IMR-90 (cell line): ENCODE measurements around the gene GPC5. TPM values are rescaled to one million over a fixed set of nuclear protein-coding genes. Genes with fewer than 3 reads are reported as not detected.
"Not testable (repeated sequence)": the region's sequence is repeated elsewhere in the genome, so short reads cannot be mapped to it uniquely, and the experiment has no call there.

Source experiments
- ATAC-seq: fragments of 200-7000 bp; cut with Tn5 transposase; 2 replicates; pipeline ENCODE4 v1.9.1; 2020; ENCODE audit warnings: low read depth, mild to moderate bottlenecking, moderate library complexity
- BruUV-seq: library from RNA; stranded (reverse); fragments of 400-500 nt; replicated peaks from 2 replicates; lab custom pipeline; 2021; lab: Mats Ljungman, UMichigan
- CTCF ChIA-PET: fragments of 300-600 bp; formaldehyde crosslinking; extraction: SDS; loops from one replicate; lab custom pipeline; 2021; ENCODE audit warnings: antibody characterized with exemption; lab: Yijun Ruan, JAX
- POLR2A ChIA-PET: fragments of 300-600 bp; sonication (Branson Sonifier 250); formaldehyde crosslinking; loops from one replicate; lab custom pipeline; 2022; ENCODE audit warnings: antibody characterized with exemption; ENCODE audit not compliant: unreplicated experiment; lab: Charles Lee
- DNase-seq: peaks from one replicate; pipeline ENCODE4 v3.0.0; 2013
- H2AFZ ChIP-seq: replicated peaks from 2 replicates; pipeline ENCODE3; 2013; ENCODE audit warnings: low read length, mild to moderate bottlenecking; ENCODE audit not compliant: poor library complexity
- H2AK5ac ChIP-seq: 2 replicates; pipeline ENCODE4 v1.6.1; 2013; ENCODE audit warnings: low read depth, low read length, inconsistent platforms
- H2AK9ac ChIP-seq: replicated peaks from 2 replicates; pipeline ENCODE3; 2013; ENCODE audit warnings: mild to moderate bottlenecking, low read depth, low read length, moderate library complexity; ENCODE audit not compliant: poor library complexity
- H2BK120ac ChIP-seq: 2 replicates; pipeline ENCODE4 v1.6.1; 2013; ENCODE audit warnings: low read depth, low read length, inconsistent platforms
- H2BK15ac ChIP-seq: 3 replicates; pipeline ENCODE4 v1.6.1; 2013; ENCODE audit warnings: low read depth, low read length, inconsistent platforms
- H2BK20ac ChIP-seq: 2 replicates; pipeline ENCODE4 v1.6.1; 2013; ENCODE audit warnings: low read depth, mild to moderate bottlenecking, inconsistent platforms, low read length, moderate library complexity
- H2BK5ac ChIP-seq: 2 replicates; pipeline ENCODE4 v1.6.1; 2013; ENCODE audit warnings: mild to moderate bottlenecking, low read depth, low read length, inconsistent platforms; ENCODE audit not compliant: poor library complexity, severe bottlenecking
- H3K14ac ChIP-seq: replicated peaks from 2 replicates; pipeline ENCODE4 v1.6.1; 2013; ENCODE audit warnings: low read depth, low read length, inconsistent platforms
- H3K18ac ChIP-seq: 2 replicates; pipeline ENCODE4 v1.6.1; 2013; ENCODE audit warnings: low read depth, low read length, control low read depth
- H3K23ac ChIP-seq: 2 replicates; pipeline ENCODE4 v1.6.1; 2013; ENCODE audit warnings: low read depth, low read length, inconsistent platforms
- H3K27ac ChIP-seq: 2 replicates; pipeline ENCODE4 v1.5.1; 2013; ENCODE audit warnings: mild to moderate bottlenecking, control low read depth, low read length; ENCODE audit not compliant: insufficient read depth
- H3K27me3 ChIP-seq: 2 replicates; pipeline ENCODE4 v1.6.1; 2013; ENCODE audit warnings: low read length; ENCODE audit not compliant: control insufficient read depth, insufficient read depth
- H3K36me3 ChIP-seq: 2 replicates; pipeline ENCODE4 v1.6.1; 2013; ENCODE audit warnings: low read length, mixed read lengths; ENCODE audit not compliant: control insufficient read depth, insufficient read depth
- H3K4ac ChIP-seq: 2 replicates; pipeline ENCODE4 v1.6.1; 2013; ENCODE audit warnings: low read depth, low read length, inconsistent platforms
- H3K4me1 ChIP-seq: 2 replicates; pipeline ENCODE4 v1.6.1; 2013; ENCODE audit warnings: low read length, mixed read lengths; ENCODE audit not compliant: control insufficient read depth, insufficient read depth
- H3K4me2 ChIP-seq: 2 replicates; pipeline ENCODE4 v1.6.1; 2013; ENCODE audit warnings: low read depth, mild to moderate bottlenecking, control low read depth, low read length, moderate library complexity
- H3K4me3 ChIP-seq: 2 replicates; pipeline ENCODE4 v1.5.1; 2013; ENCODE audit warnings: low read depth, mild to moderate bottlenecking, control low read depth, low read length, moderate library complexity; ENCODE audit not compliant: insufficient read depth
- H3K56ac ChIP-seq: 2 replicates; pipeline ENCODE4 v1.6.1; 2013; ENCODE audit warnings: low read length, inconsistent platforms; ENCODE audit not compliant: insufficient read depth; ENCODE audit errors: extremely low read depth
- H3K79me1 ChIP-seq, 2 experiments: 2 replicates each; pipeline ENCODE4 v1.6.1; 2013; ENCODE audit warnings: low read length in 2 of 2, inconsistent platforms in 1 of 2, low read depth in 1 of 2
- H3K9ac ChIP-seq: 2 replicates; pipeline ENCODE4 v1.6.1; 2013; ENCODE audit warnings: low read depth, low read length, control low read depth
- H3K9me1 ChIP-seq: 2 replicates; pipeline ENCODE4 v1.6.1; 2013; ENCODE audit warnings: low read length, inconsistent platforms; ENCODE audit not compliant: insufficient read depth
- H3K9me3 ChIP-seq: 2 replicates; pipeline ENCODE4 v1.6.1; 2013; ENCODE audit warnings: low read length; ENCODE audit not compliant: control insufficient read depth, insufficient read depth
- H4K20me1 ChIP-seq: 2 replicates; pipeline ENCODE4 v1.6.1; 2013; ENCODE audit warnings: low read length, inconsistent platforms; ENCODE audit not compliant: insufficient read depth
- H4K5ac ChIP-seq: 2 replicates; pipeline ENCODE4 v1.6.1; 2013; ENCODE audit warnings: mild to moderate bottlenecking, low read depth, low read length, control low read depth
- H4K8ac ChIP-seq, 2 experiments: 2 replicates each; pipeline ENCODE4 v1.6.1; 2013; ENCODE audit warnings: low read depth in 2 of 2, low read length in 2 of 2, control low read depth in 1 of 2, inconsistent platforms in 1 of 2
- H4K91ac ChIP-seq: 2 replicates; pipeline ENCODE4 v1.6.1; 2013; ENCODE audit warnings: low read depth, low read length, inconsistent platforms; ENCODE audit not compliant: insufficient read depth
- FOS ChIP-seq: fragments of 150-350 bp; IDR thresholded peaks from 2 replicates; pipeline ENCODE4 v1.6.1; 2016; ENCODE audit warnings: low read depth, low read length
- MXI1 ChIP-seq: IDR thresholded peaks from 2 replicates; pipeline ENCODE4 v1.6.1; 2012; ENCODE audit warnings: low read depth, mild to moderate bottlenecking, low read length, moderate library complexity, borderline replicate concordance
- RAD21 ChIP-seq: IDR thresholded peaks from 2 replicates; pipeline ENCODE4 v1.6.1; 2012; ENCODE audit warnings: low read length, improper control_type of control experiment
- RCOR1 ChIP-seq: IDR thresholded peaks from 2 replicates; pipeline ENCODE4 v1.6.1; 2012; ENCODE audit warnings: mild to moderate bottlenecking, low read length, improper control_type of control experiment; ENCODE audit not compliant: insufficient replicate concordance
- SMC3 ChIP-seq: fragments of 150-350 bp; IDR thresholded peaks from 2 replicates; pipeline ENCODE4 v1.6.1; 2016; ENCODE audit warnings: low read depth, mild to moderate bottlenecking, antibody characterized with exemption, low read length, moderate library complexity
- WGBS, 2 experiments: methylation state at CpG; one replicate each; pipeline versions ENCODE4 v1.1.5 to v1.1.7; 2013; ENCODE audit warnings: missing lambda C conversion rate in 2 of 2; ENCODE audit not compliant: insufficient read length in 1 of 2; ENCODE audit errors: extremely low coverage in 2 of 2; 5-methylcytosine and 5-hydroxymethylcytosine counted together
- dilution Hi-C: fragments of 300-500 bp; cut with HindIII; formaldehyde crosslinking; loops from one replicate; pipeline ENCODE4 v1.14.3; 2018; ENCODE audit warnings: low sequenced_read_pairs; ENCODE audit not compliant: unreplicated experiment
- in situ Hi-C: fragments of 300-500 bp; cut with MboI; formaldehyde crosslinking; loops from 3 replicates; pipeline ENCODE4 v1.14.3; 2019; ENCODE audit warnings: low sequenced_read_pairs, inconsistent platforms, mixed read lengths
- intact Hi-C: fragments of 100-400 bp; cut with micrococcal nuclease; formaldehyde crosslinking; loops from 2 replicates; pipeline ENCODE4 v1.10.0; 2022
- polyA plus RNA-seq, 3 experiments: library from polyadenylated mRNA; depleted of rRNA; stranded (reverse); fragments of >200 nt; gene quantifications; 2 replicates each; pipeline ENCODE4 v1.2.3, GENCODE V29; 2012; ENCODE audit warnings: low replicate concordance in 1 of 3
- total RNA-seq: library from RNA; depleted of rRNA; stranded (reverse); fragments of >200 nt; gene quantifications from 2 replicates; pipeline ENCODE4 v1.2.3, GENCODE V29; 2012
- TF ChIP-seq, protein P1 (sequence below): fragments of 150-350 bp; IDR thresholded peaks from 2 replicates; pipeline ENCODE4 v1.6.1; 2017; ENCODE audit warnings: mild to moderate bottlenecking, antibody characterized with exemption, low read length, low read depth
- TF ChIP-seq, protein P2 (sequence below): conservative IDR thresholded peaks from 2 replicates; pipeline ENCODE4 v1.5.1; 2012; ENCODE audit warnings: mild to moderate bottlenecking, low read depth, low read length, improper control_type of control experiment

Gene GPC5
- total and polyA plus RNA-seq, 2 of the 4 experiments (the other 2 are of a cell fraction): 0.94 to 1.8 TPM

DNA sequence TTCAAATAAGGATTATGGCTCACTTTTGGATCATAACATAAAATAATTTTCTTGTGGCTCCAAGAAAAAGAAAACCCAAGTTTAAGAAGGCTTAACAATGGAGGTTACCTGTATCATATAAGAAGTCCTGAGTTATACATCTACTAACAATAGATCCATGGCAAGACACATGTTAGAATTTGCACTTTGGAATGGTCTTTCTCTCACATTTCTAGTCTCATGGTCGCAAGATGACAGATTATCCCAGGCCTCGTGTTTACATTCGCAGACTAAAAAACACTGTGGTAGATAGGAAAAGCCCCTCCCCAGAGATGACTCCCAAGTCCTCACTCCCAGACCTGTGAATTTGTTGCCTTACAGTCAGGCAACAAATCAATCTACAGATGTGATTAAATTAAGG is 1082.0 kb downstream of the GPC5 start:
- Histone ChIP-seq H3K4me1 (no peaks in the 10 kb centered on the region), H3K9me3 (no peaks in the 10 kb centered on the region), H2AK5ac (no peak overlapping the region), H3K4me2 (no peak overlapping the region), H2BK120ac (no peak overlapping the region), H3K14ac (no peak overlapping the region), H2BK20ac (no peak overlapping the region), H4K8ac (no peak overlapping the region), H3K4ac (no peak overlapping the region), H2BK15ac (no peak overlapping the region), H3K23ac (no peak overlapping the region), H3K79me1 (no peaks in the 10 kb centered on the region), H3K27me3 (no peaks in the 10 kb centered on the region), H4K91ac (no peak overlapping the region), H3K9me1 (no peaks in the 10 kb centered on the region), H4K20me1 (no peaks in the 10 kb centered on the region), H2BK5ac (no peak overlapping the region), H3K9ac (no peak overlapping the region), H3K18ac (no peak overlapping the region), H3K4me3 (no peak overlapping the region), H4K5ac (no peak overlapping the region), H3K56ac (no peak overlapping the region), H2AFZ (no peak overlapping the region), H2AK9ac (no peak overlapping the region), H3K27ac (no peak overlapping the region), H3K36me3 (no peaks in the 10 kb centered on the region)
- WGBS, 2 experiments: no CpG with 5 or more reads among the region's 3 CpGs
- TF ChIP-seq RAD21 (no peak), MXI1 (no peak), FOS (no peak), SMC3 (no peak), RCOR1 (no peak)
- TF ChIP-seq, protein P1, sequence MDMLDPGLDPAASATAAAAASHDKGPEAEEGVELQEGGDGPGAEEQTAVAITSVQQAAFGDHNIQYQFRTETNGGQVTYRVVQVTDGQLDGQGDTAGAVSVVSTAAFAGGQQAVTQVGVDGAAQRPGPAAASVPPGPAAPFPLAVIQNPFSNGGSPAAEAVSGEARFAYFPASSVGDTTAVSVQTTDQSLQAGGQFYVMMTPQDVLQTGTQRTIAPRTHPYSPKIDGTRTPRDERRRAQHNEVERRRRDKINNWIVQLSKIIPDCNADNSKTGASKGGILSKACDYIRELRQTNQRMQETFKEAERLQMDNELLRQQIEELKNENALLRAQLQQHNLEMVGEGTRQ: no peak
- TF ChIP-seq, protein P2, sequence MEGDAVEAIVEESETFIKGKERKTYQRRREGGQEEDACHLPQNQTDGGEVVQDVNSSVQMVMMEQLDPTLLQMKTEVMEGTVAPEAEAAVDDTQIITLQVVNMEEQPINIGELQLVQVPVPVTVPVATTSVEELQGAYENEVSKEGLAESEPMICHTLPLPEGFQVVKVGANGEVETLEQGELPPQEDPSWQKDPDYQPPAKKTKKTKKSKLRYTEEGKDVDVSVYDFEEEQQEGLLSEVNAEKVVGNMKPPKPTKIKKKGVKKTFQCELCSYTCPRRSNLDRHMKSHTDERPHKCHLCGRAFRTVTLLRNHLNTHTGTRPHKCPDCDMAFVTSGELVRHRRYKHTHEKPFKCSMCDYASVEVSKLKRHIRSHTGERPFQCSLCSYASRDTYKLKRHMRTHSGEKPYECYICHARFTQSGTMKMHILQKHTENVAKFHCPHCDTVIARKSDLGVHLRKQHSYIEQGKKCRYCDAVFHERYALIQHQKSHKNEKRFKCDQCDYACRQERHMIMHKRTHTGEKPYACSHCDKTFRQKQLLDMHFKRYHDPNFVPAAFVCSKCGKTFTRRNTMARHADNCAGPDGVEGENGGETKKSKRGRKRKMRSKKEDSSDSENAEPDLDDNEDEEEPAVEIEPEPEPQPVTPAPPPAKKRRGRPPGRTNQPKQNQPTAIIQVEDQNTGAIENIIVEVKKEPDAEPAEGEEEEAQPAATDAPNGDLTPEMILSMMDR: no peak
- DNase-seq: no peak
- intact Hi-C loops (no loop called here), dilution Hi-C loops (no loop called here), in situ Hi-C loops (no loop called here)
- no peak for ATAC-seq
- no TSS peak for BruUV-seq
- ChIA-PET POLR2A (no interaction called here), CTCF (no interaction called here)

DNA sequence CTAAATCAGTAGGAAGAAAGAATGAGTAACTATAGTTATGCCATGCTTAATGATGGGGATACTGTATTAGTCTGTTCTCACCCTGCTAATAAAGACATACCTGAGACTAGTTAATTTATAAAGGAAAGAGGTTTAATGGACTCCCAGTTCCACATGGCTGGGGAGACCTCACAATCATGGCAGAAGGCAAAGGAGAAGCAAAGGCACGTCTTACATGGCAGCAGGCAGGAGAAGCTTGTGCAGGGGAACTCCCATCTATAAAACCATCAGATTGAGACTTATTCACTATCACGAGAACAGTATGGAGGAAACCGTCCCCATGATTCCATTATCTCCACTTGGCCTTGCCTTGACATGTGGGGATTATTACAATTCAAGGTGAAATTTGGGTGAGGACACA is 1084.4 kb downstream of the GPC5 start:
- H3K4me3 ChIP-seq, H3K4me2 ChIP-seq, H2AK5ac ChIP-seq, H3K4ac ChIP-seq, H3K79me1 ChIP-seq, H3K36me3 ChIP-seq, ATAC-seq, H3K27me3 ChIP-seq, H2BK5ac ChIP-seq, dilution Hi-C loops, H3K18ac ChIP-seq, H2BK15ac ChIP-seq, H4K5ac ChIP-seq, H3K4me1 ChIP-seq, H3K9me1 ChIP-seq, BruUV-seq, H2AFZ ChIP-seq, H3K14ac ChIP-seq, in situ Hi-C loops, H3K56ac ChIP-seq, CTCF ChIA-PET, POLR2A ChIA-PET, H4K8ac ChIP-seq, H2BK120ac ChIP-seq, H3K9me3 ChIP-seq, H2AK9ac ChIP-seq, H3K23ac ChIP-seq, H2BK20ac ChIP-seq, H4K91ac ChIP-seq, H3K9ac ChIP-seq, DNase-seq, H3K27ac ChIP-seq, H4K20me1 ChIP-seq, intact Hi-C loops: not testable (repeated sequence)
- no CpG with 5 or more reads among the region's 3 CpGs for whole genome bisulfite sequencing, 2 experiments
